ENCODE results near the gene MIA. TPM values are rescaled to one million over a fixed set of nuclear protein-coding genes. Genes with fewer than 3 reads are reported as not detected.
A peak's percentile ranks its signal among the peaks of the same experiment; 100 is the strongest.

MIA gene
- total and polyA plus RNA-seq, 9 of the 15 experiments (the other 6 are each of a cell fraction or from before 2014, with no cell fraction given) = 0.21 TPM; not detected in 8

GRCh38 chr19:40750058-40750873, 25.1 kb upstream of the MIA start, which contains the start of gene ACTMAP (continued):
- peak; percentile 97 for TF ChIP-seq NFRKB (IDR thresholded peaks at IDR 0.05; ENCODE audit: low read depth)
- TF ChIP-seq ZNF175 (CRISPR knock-in tag; IDR thresholded peaks at IDR 0.05; ENCODE audit: low read depth) = peak; percentile 88
- TF ChIP-seq, protein P1, sequence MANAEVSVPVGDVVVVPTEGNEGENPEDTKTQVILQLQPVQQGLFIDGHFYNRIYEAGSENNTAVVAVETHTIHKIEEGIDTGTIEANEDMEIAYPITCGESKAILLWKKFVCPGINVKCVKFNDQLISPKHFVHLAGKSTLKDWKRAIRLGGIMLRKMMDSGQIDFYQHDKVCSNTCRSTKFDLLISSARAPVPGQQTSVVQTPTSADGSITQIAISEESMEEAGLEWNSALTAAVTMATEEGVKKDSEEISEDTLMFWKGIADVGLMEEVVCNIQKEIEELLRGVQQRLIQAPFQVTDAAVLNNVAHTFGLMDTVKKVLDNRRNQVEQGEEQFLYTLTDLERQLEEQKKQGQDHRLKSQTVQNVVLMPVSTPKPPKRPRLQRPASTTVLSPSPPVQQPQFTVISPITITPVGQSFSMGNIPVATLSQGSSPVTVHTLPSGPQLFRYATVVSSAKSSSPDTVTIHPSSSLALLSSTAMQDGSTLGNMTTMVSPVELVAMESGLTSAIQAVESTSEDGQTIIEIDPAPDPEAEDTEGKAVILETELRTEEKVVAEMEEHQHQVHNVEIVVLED (CRISPR knock-in tag; IDR thresholded peaks at IDR 0.05) = peak; percentile 59
- TF ChIP-seq PHF20 (IDR thresholded peaks at IDR 0.05; ENCODE audit: partially characterized antibody) = peak; percentile 90
- TF ChIP-seq EWSR1 (IDR thresholded peaks at IDR 0.05; ENCODE audit: borderline replicate concordance, low read depth, partially characterized antibody) = no peak
- peak; percentile 43; the same call in 1 of the 2 replicates for TF ChIP-seq KAT7 (CRISPR knock-in tag; IDR thresholded peaks at IDR 0.05; ENCODE audit: borderline replicate concordance)
- 0 out of 2 replicates have a peak, but pooled peaks have one; percentile 41 for TF ChIP-seq ZFPM2 (CRISPR knock-in tag; IDR thresholded peaks at IDR 0.05)
- no peak for TF ChIP-seq ZBTB49 (CRISPR knock-in tag; IDR thresholded peaks at IDR 0.05; ENCODE audit: borderline replicate concordance)
- TF ChIP-seq, protein P2, sequence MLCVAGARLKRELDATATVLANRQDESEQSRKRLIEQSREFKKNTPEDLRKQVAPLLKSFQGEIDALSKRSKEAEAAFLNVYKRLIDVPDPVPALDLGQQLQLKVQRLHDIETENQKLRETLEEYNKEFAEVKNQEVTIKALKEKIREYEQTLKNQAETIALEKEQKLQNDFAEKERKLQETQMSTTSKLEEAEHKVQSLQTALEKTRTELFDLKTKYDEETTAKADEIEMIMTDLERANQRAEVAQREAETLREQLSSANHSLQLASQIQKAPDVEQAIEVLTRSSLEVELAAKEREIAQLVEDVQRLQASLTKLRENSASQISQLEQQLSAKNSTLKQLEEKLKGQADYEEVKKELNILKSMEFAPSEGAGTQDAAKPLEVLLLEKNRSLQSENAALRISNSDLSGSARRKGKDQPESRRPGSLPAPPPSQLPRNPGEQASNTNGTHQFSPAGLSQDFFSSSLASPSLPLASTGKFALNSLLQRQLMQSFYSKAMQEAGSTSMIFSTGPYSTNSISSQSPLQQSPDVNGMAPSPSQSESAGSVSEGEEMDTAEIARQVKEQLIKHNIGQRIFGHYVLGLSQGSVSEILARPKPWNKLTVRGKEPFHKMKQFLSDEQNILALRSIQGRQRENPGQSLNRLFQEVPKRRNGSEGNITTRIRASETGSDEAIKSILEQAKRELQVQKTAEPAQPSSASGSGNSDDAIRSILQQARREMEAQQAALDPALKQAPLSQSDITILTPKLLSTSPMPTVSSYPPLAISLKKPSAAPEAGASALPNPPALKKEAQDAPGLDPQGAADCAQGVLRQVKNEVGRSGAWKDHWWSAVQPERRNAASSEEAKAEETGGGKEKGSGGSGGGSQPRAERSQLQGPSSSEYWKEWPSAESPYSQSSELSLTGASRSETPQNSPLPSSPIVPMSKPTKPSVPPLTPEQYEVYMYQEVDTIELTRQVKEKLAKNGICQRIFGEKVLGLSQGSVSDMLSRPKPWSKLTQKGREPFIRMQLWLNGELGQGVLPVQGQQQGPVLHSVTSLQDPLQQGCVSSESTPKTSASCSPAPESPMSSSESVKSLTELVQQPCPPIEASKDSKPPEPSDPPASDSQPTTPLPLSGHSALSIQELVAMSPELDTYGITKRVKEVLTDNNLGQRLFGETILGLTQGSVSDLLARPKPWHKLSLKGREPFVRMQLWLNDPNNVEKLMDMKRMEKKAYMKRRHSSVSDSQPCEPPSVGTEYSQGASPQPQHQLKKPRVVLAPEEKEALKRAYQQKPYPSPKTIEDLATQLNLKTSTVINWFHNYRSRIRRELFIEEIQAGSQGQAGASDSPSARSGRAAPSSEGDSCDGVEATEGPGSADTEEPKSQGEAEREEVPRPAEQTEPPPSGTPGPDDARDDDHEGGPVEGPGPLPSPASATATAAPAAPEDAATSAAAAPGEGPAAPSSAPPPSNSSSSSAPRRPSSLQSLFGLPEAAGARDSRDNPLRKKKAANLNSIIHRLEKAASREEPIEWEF (CRISPR knock-in tag; IDR thresholded peaks at IDR 0.05) = no peak; the same call in 1 of the 2 replicates
- TF ChIP-seq, protein P3, sequence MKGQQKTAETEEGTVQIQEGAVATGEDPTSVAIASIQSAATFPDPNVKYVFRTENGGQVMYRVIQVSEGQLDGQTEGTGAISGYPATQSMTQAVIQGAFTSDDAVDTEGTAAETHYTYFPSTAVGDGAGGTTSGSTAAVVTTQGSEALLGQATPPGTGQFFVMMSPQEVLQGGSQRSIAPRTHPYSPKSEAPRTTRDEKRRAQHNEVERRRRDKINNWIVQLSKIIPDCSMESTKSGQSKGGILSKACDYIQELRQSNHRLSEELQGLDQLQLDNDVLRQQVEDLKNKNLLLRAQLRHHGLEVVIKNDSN (CRISPR knock-in tag; IDR thresholded peaks at IDR 0.05) = peak; percentile 99
- TF ChIP-seq POLR2AphosphoS2 (IDR thresholded peaks at IDR 0.05; ENCODE audit: low read length) = peak; percentile 57; the same call in 1 of the 2 replicates
- TF ChIP-seq MAZ (CRISPR knock-in tag; conservative IDR thresholded peaks at IDR 0.05 in 1 of 2, IDR thresholded peaks at IDR 0.05 in 1 of 2) = peak; percentile 84 to 89
- TF ChIP-seq RFX5 (IDR thresholded peaks at IDR 0.05; ENCODE audit: low read depth, low read length) = peak; percentile 95
- TF ChIP-seq LARP7 (IDR thresholded peaks at IDR 0.05) = 0 out of 2 replicates have a peak, but pooled peaks have one; percentile 10
- peak; percentile 68 to 78; a peak in 3 of 4 replicates for TF ChIP-seq NRF1 (conservative IDR thresholded peaks at IDR 0.05 in 1 of 2, IDR thresholded peaks at IDR 0.05 in 1 of 2)
- TF ChIP-seq KLF16 (IDR thresholded peaks at IDR 0.05) = 0 out of 2 replicates have a peak, but pooled peaks have one; percentile 34
- TF ChIP-seq L3MBTL2 (IDR thresholded peaks at IDR 0.05) = peak; percentile 88

All from K562 (cell line).